Measurements from ENCODE around the gene TRIM77. TPM values are rescaled to one million over a fixed set of nuclear protein-coding genes. Genes with fewer than 3 reads are reported as not detected.
"Not testable (repeated sequence)": the region's sequence is repeated elsewhere in the genome, so short reads cannot be mapped to it uniquely, and the experiment has no call there.

TRIM77 gene
- total RNA-seq, 1 donor from 2014 or later = not detected

DNA sequence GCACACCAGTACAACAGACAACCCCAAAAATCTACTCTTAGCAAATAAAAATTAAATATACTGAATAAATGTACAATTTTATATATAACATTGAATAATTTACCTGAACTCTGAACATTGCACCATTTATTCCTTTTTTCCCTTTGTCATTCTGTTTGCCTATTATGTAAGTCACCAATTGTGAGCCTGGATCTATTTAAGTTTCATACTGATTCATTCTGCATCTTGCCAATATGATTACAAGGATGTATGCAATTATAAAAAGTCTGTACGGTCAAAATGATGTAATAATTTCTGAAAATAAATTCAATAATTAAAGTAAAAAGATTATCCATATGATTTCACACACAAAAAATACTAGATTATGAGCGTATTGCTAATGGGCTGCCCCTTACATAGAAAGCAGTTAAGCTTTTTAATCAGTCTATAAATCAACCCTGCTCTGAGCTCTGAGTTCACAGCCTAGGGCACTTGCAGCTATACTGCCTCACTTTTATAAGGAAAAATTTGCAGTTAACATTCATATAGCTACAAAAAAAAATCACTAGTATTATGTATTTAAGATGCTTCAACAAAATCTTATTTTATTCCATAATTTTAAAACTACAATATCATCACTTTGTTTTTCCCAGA lies 14.9 kb downstream of the TRIM77 start:
- H3K27me3 Mint-ChIP-seq (ENCODE audit: unreplicated experiment); H3K9me3 Mint-ChIP-seq (ENCODE audit: unreplicated experiment); H3K4me1 Mint-ChIP-seq (ENCODE audit: unreplicated experiment); H3K36me3 Mint-ChIP-seq (ENCODE audit: low read depth, unreplicated experiment); DNase-seq (ENCODE audit: low spot score); H3K27ac Mint-ChIP-seq (ENCODE audit: unreplicated experiment); H3K4me3 Mint-ChIP-seq (ENCODE audit: unreplicated experiment): not testable (repeated sequence)

DNA sequence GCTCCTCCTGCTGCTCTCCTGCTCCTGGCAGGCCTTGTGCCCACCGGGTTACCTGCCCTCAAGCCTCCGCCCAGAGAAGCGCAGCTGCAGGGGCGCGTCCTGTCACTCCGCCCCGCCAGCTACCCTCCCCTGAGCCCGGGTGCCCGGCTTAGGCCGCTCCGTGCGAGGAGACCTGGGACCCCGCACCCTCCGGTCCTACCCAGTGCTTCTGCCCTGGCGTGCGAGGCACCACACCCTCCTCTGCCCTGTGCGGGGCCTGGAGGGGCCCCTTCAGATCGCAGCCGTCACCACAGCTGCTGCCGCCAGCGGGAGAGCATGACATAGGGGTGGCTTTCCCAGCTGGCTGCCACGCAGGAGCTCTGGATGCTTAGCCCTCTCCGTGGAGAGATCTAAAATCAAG lies 20.1 kb downstream of the TRIM77 start:
- not testable (repeated sequence) for H3K27me3 Mint-ChIP-seq (ENCODE audit: unreplicated experiment); H3K27ac Mint-ChIP-seq (ENCODE audit: unreplicated experiment); H3K9me3 Mint-ChIP-seq (ENCODE audit: unreplicated experiment); H3K4me1 Mint-ChIP-seq (ENCODE audit: unreplicated experiment); H3K4me3 Mint-ChIP-seq (ENCODE audit: unreplicated experiment); DNase-seq (ENCODE audit: low spot score); H3K36me3 Mint-ChIP-seq (ENCODE audit: low read depth, unreplicated experiment)

DNA sequence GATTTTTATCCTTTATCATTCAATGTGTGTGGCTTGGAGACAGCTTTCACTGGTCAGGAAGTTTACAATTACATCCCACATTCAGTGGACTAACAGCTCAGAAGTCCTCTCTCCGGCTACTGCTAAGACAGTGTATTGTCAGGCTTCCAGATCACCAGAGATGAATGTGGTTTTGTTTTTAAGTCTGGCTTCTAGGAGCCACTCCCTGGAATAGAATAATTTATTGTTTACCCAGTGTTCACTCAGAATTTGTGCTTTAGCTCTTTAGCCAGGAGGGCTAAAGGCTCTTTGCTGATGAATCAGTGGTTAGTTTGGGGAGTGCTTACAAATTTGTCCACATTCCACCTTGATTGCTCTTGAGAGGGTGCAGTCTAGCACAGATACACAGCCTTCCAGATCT lies 26.5 kb downstream of the TRIM77 start:
- no peaks in the 10 kb centered on the region for H3K9me3 Mint-ChIP-seq (ENCODE audit: unreplicated experiment)
- TF ChIP-seq, protein P1, sequence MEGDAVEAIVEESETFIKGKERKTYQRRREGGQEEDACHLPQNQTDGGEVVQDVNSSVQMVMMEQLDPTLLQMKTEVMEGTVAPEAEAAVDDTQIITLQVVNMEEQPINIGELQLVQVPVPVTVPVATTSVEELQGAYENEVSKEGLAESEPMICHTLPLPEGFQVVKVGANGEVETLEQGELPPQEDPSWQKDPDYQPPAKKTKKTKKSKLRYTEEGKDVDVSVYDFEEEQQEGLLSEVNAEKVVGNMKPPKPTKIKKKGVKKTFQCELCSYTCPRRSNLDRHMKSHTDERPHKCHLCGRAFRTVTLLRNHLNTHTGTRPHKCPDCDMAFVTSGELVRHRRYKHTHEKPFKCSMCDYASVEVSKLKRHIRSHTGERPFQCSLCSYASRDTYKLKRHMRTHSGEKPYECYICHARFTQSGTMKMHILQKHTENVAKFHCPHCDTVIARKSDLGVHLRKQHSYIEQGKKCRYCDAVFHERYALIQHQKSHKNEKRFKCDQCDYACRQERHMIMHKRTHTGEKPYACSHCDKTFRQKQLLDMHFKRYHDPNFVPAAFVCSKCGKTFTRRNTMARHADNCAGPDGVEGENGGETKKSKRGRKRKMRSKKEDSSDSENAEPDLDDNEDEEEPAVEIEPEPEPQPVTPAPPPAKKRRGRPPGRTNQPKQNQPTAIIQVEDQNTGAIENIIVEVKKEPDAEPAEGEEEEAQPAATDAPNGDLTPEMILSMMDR (IDR thresholded peaks at IDR 0.05; ENCODE audit: unreplicated experiment) = no peak
- H3K4me1 Mint-ChIP-seq (ENCODE audit: unreplicated experiment) = peaks cover 2% of the 10 kb centered on the region
- no peak overlapping the region for H3K27ac Mint-ChIP-seq (ENCODE audit: unreplicated experiment)
- DNase-seq (ENCODE audit: low spot score) = no peak
- H3K36me3 Mint-ChIP-seq (ENCODE audit: low read depth, unreplicated experiment) = no peaks in the 10 kb centered on the region
- H3K4me3 Mint-ChIP-seq (ENCODE audit: unreplicated experiment) = no peak overlapping the region
- no peaks in the 10 kb centered on the region for H3K27me3 Mint-ChIP-seq (ENCODE audit: unreplicated experiment)

DNA sequence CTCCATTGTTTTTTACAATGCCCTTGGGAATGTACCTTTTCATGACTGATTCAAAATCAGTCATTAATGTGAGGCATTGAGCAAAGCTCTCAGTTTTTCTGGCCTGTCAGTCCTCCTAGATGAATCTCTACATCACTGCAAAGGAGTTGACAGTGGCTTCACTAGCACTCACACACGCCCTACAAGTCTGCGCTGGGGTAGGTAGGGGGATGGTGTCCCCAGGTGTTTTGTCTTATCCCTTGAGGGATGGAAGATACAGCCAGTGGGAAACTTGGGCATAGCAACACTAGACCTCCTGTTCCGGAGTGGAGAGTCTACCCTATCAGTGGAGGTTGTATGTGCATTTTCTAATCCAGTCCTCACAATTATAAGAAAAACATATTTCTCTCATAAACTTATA lies 27.0 kb downstream of the TRIM77 start:
- peaks cover 2% of the 10 kb centered on the region for H3K4me1 Mint-ChIP-seq (ENCODE audit: unreplicated experiment)
- no peak overlapping the region for H3K27ac Mint-ChIP-seq (ENCODE audit: unreplicated experiment)
- TF ChIP-seq, protein P1 (IDR thresholded peaks at IDR 0.05; ENCODE audit: unreplicated experiment) = no peak
- no peak overlapping the region for H3K4me3 Mint-ChIP-seq (ENCODE audit: unreplicated experiment)
- no peaks in the 10 kb centered on the region for H3K9me3 Mint-ChIP-seq (ENCODE audit: unreplicated experiment)
- no peaks in the 10 kb centered on the region for H3K36me3 Mint-ChIP-seq (ENCODE audit: low read depth, unreplicated experiment)
- H3K27me3 Mint-ChIP-seq (ENCODE audit: unreplicated experiment) = no peaks in the 10 kb centered on the region
- no peak for DNase-seq (ENCODE audit: low spot score)

DNA sequence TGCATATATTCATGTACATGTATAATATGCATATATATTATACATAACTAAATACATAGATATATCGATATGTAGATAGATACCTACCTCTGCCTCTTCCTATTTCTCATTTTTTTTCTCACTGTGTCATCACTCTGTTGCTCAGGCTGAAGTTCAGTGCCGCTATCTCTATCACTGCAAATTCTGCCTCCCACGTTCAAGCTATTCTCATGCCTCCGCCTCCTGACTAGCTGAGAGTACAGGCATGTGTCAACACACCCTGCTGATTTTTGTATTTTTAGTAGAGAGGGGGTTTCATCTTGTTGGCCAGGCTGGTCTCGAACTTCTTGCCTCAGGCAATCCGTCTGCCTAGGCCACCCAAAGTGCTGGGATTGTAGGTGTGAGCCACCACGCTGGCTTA lies 31.3 kb downstream of the TRIM77 start:
- H3K4me1 Mint-ChIP-seq (ENCODE audit: unreplicated experiment); H3K36me3 Mint-ChIP-seq (ENCODE audit: low read depth, unreplicated experiment); H3K4me3 Mint-ChIP-seq (ENCODE audit: unreplicated experiment); H3K9me3 Mint-ChIP-seq (ENCODE audit: unreplicated experiment); DNase-seq (ENCODE audit: low spot score); H3K27me3 Mint-ChIP-seq (ENCODE audit: unreplicated experiment); H3K27ac Mint-ChIP-seq (ENCODE audit: unreplicated experiment): not testable (repeated sequence)

DNA sequence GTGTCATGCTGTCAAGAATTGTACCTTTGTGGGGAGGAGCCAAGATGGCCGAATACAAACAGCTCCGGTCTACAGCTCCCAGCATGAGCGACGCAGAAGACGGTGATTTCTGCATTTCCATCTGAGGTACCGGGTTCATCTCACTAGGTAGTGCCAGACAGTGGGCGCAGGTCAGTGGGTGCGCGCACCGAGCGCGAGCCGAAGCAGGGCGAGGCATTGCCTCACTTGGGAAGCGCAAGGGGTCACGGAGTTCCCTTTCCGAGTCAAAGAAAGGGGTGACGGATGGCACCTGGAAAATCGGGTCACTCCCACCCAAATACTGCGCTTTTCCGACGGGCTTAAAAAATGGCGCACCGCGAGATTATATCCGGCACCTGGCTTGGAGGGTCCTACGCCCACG lies 34.1 kb downstream of the TRIM77 start:
- not testable (repeated sequence) for DNase-seq (ENCODE audit: low spot score); H3K4me3 Mint-ChIP-seq (ENCODE audit: unreplicated experiment); H3K9me3 Mint-ChIP-seq (ENCODE audit: unreplicated experiment); H3K4me1 Mint-ChIP-seq (ENCODE audit: unreplicated experiment); H3K36me3 Mint-ChIP-seq (ENCODE audit: low read depth, unreplicated experiment); H3K27ac Mint-ChIP-seq (ENCODE audit: unreplicated experiment); H3K27me3 Mint-ChIP-seq (ENCODE audit: unreplicated experiment)

DNA sequence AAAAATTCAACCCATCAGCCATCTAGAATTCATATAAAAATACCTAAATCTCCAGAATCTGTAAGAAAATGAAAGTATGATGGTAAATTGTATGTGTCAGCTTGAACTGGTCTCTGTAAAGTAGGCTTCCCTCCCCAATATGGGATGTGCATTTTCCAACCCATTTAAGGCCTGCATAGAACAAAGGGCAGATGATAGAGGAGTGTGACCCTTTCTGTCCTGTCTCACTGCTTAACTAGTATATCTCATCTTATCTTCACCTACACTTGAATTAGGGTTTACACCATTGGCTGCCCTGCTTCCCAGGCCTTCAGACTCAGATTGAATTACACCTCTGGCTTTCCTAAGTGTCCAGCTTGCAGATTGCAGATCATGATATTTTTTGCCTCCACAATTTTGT lies 40.7 kb downstream of the TRIM77 start:
- not testable (repeated sequence) for H3K36me3 Mint-ChIP-seq (ENCODE audit: low read depth, unreplicated experiment); H3K4me3 Mint-ChIP-seq (ENCODE audit: unreplicated experiment); H3K27ac Mint-ChIP-seq (ENCODE audit: unreplicated experiment); H3K4me1 Mint-ChIP-seq (ENCODE audit: unreplicated experiment); H3K9me3 Mint-ChIP-seq (ENCODE audit: unreplicated experiment); H3K27me3 Mint-ChIP-seq (ENCODE audit: unreplicated experiment); DNase-seq (ENCODE audit: low spot score)

Other genes starting within 250 kb of the TRIM77 start
- 11.5 TPM for gene NOX4, start 218.9 kb upstream of the TRIM77 start, total RNA-seq (ENCODE audit: unreplicated experiment)
- not detected for gene TRIM49, start 98.3 kb downstream of the TRIM77 start, total RNA-seq (ENCODE audit: unreplicated experiment)
- not detected for gene TRIM64B, start 168.2 kb downstream of the TRIM77 start, total RNA-seq (ENCODE audit: unreplicated experiment)
- not detected for gene TRIM49D1, start 211.9 kb downstream of the TRIM77 start, total RNA-seq (ENCODE audit: unreplicated experiment)
- gene TRIM49D2, start 213.8 kb downstream of the TRIM77 start, total RNA-seq (ENCODE audit: unreplicated experiment) = not detected

Measured in endothelial cell (in vitro differentiated cells).